K562 (cell line): ENCODE results near the gene HSP90AA1. TPM values are rescaled to one million over a fixed set of nuclear protein-coding genes. Genes with fewer than 3 reads are reported as not detected.
A peak's percentile ranks its signal among the peaks of the same experiment; 100 is the strongest.

Experiments used
- ATAC-seq: fragments of 200-7000 bp; cut with Tn5 transposase; 3 replicates; pipeline ENCODE4 v1.9.1; 2020; ENCODE audit warnings: moderate library complexity
- BruUV-seq: library from RNA; stranded (reverse); fragments of 400-500 nt; replicated peaks from 2 replicates; lab custom pipeline; 2021; lab: Mats Ljungman, UMichigan
- CTCF ChIA-PET: fragments of 300-600 bp; formaldehyde crosslinking; extraction: SDS; loops from one replicate; lab custom pipeline; 2021; ENCODE audit warnings: low intra/inter-chr PET ratio; lab: Yijun Ruan, JAX
- POLR2A ChIA-PET: fragments of 300-600, 350-650 bp; sonication (Branson Sonifier 250); formaldehyde crosslinking; extraction: SDS; loops from one replicate; lab custom pipeline; 2021; ENCODE audit warnings: antibody characterized with exemption, inconsistent platforms; lab: Yijun Ruan, JAX
- DNase-seq, 4 experiments: peaks; one replicate each; pipeline versions ENCODE4 v3.0.0 to v3.0.0-alpha.2; 2011 to 2018; ENCODE audit warnings: low spot score in 3 of 4, mixed read lengths in 3 of 4; ENCODE audit errors: extremely low read depth in 1 of 4
- FAIRE-seq: peaks from 2 replicates; lab custom pipeline; 2011; peaks lifted over from hg19 to GRCh38; lab: Jason Lieb, UNC
- H2AFZ ChIP-seq: 2 replicates; pipeline ENCODE4 v1.6.0; 2011; ENCODE audit warnings: low read depth, low read length, control low read depth, inconsistent platforms
- H3K27ac ChIP-seq: fragments of 200-600 bp; 3 replicates; pipeline ENCODE4 v1.8.0; 2011; ENCODE audit warnings: low read depth, mild to moderate bottlenecking, control low read depth, inconsistent platforms, low read length, moderate library complexity, mixed read lengths; ENCODE audit errors: extremely low read depth
- H3K27me3 ChIP-seq, 2 experiments: fragments of 300-600 bp in 1 of 2; 2 replicates in 1 of 2; 3 replicates in 1 of 2; pipeline versions ENCODE4 v1.6.0 to v1.8.0; 2011; ENCODE audit warnings: inconsistent platforms in 2 of 2, low read length in 2 of 2, mild to moderate bottlenecking in 1 of 2, mixed read lengths in 1 of 2, moderate library complexity in 1 of 2; ENCODE audit not compliant: control insufficient read depth in 2 of 2, insufficient read depth in 2 of 2
- H3K36me3 ChIP-seq: fragments of 300-600 bp; 3 replicates; pipeline ENCODE4 v1.8.0; 2011; ENCODE audit warnings: mild to moderate bottlenecking, low read length, inconsistent platforms; ENCODE audit not compliant: control insufficient read depth, insufficient read depth
- H3K4me1 ChIP-seq, 2 experiments: fragments of 200-600 bp in 1 of 2; replicated peaks in 1 of 2; 2 replicates in 1 of 2; 3 replicates in 1 of 2; pipeline versions ENCODE4 v1.5.1 to v1.8.0; 2011; ENCODE audit warnings: inconsistent platforms in 2 of 2, low read length in 2 of 2, mild to moderate bottlenecking in 1 of 2, mixed read lengths in 1 of 2, moderate library complexity in 1 of 2; ENCODE audit not compliant: control insufficient read depth in 2 of 2, insufficient read depth in 2 of 2
- H3K4me2 ChIP-seq: 2 replicates; pipeline ENCODE4 v1.6.1; 2011; ENCODE audit warnings: low read length, control low read depth, inconsistent platforms, mixed read lengths; ENCODE audit not compliant: insufficient read depth
- H3K4me3 ChIP-seq: fragments of 200-600 bp; sonication (generic), shearing (Covaris generic); 2 replicates; pipeline ENCODE4 v1.5.1; 2016; ENCODE audit warnings: control low read depth, inconsistent platforms
- H3K79me2 ChIP-seq: fragments of 200-600 bp; 3 replicates; pipeline ENCODE4 v1.8.0; 2011; ENCODE audit warnings: low read length, inconsistent platforms; ENCODE audit not compliant: control insufficient read depth, insufficient read depth
- H3K9ac ChIP-seq, 2 experiments: 2 replicates each; pipeline versions ENCODE4 v1.6.0 to v1.6.1; 2011; ENCODE audit warnings: low read depth in 2 of 2, low read length in 2 of 2, control low read depth in 1 of 2, inconsistent platforms in 1 of 2, mild to moderate bottlenecking in 1 of 2, mixed read lengths in 1 of 2; ENCODE audit not compliant: insufficient read depth in 1 of 2
- H3K9me1 ChIP-seq: one replicate; pipeline ENCODE4 v1.6.0; 2011; ENCODE audit warnings: inconsistent platforms, mild to moderate bottlenecking, low read length, moderate library complexity; ENCODE audit not compliant: control insufficient read depth, insufficient read depth
- H3K9me3 ChIP-seq: replicated peaks from 2 replicates; pipeline ENCODE4 v1.5.1; 2011; ENCODE audit warnings: low read depth, low read length, inconsistent platforms; ENCODE audit not compliant: control insufficient read depth, insufficient read depth
- H4K20me1 ChIP-seq: replicated peaks from 2 replicates; pipeline ENCODE4 v1.6.1; 2011; ENCODE audit warnings: low read length, inconsistent platforms, mixed read lengths; ENCODE audit not compliant: control insufficient read depth, insufficient read depth
- BRD9 ChIP-seq: fragments of 450-650 bp; IDR thresholded peaks from 2 replicates; pipeline ENCODE4 v1.6.1; 2018; ENCODE audit warnings: low read depth; ENCODE audit not compliant: partially characterized antibody
- CC2D1A ChIP-seq: fragments of 450-650 bp; IDR thresholded peaks from 2 replicates; pipeline ENCODE4 v1.6.1; 2017; ENCODE audit warnings: mild to moderate bottlenecking
- CREB1 ChIP-seq, 2 experiments: sonication (generic) in 1 of 2; formaldehyde crosslinking in 1 of 2; IDR thresholded peaks; 2 replicates each; pipeline versions ENCODE4 v1.6.1 to v1.8.0; 2012 to 2022; ENCODE audit warnings: inconsistent platforms in 1 of 2, mild to moderate bottlenecking in 1 of 2, missing genetic modification reagents in 1 of 2, moderate library complexity in 1 of 2
- CREB3L1 ChIP-seq: fragments of 450-650 bp; IDR thresholded peaks from 2 replicates; pipeline ENCODE4 v1.6.1; 2014; ENCODE audit warnings: low read depth, mild to moderate bottlenecking, moderate library complexity, borderline replicate concordance
- CTCFL ChIP-seq: IDR thresholded peaks from 2 replicates; pipeline ENCODE4 v1.6.1; 2011; ENCODE audit warnings: borderline replicate concordance, low read depth, mild to moderate bottlenecking, moderate library complexity, low read length; ENCODE audit not compliant: insufficient read depth, poor library complexity, severe bottlenecking
- DEAF1 ChIP-seq: fragments of 450-650 bp; formaldehyde crosslinking; IDR thresholded peaks from 2 replicates; pipeline ENCODE4 v1.4.0; 2020; ENCODE audit warnings: mild to moderate bottlenecking, moderate library complexity
- MAZ ChIP-seq, 2 experiments: fragments of 450-650 bp in 1 of 2; sonication (generic) in 1 of 2; formaldehyde crosslinking; IDR thresholded peaks in 1 of 2; conservative IDR thresholded peaks in 1 of 2; 2 replicates each; pipeline versions ENCODE4 v1.4.0 to v1.5.0; 2020; ENCODE audit warnings: mild to moderate bottlenecking in 1 of 2, missing genetic modification reagents in 1 of 2
- NFIC ChIP-seq: fragments of 450-650 bp; IDR thresholded peaks from 2 replicates; pipeline ENCODE4 v1.6.1; 2017; ENCODE audit warnings: mild to moderate bottlenecking, inconsistent platforms
- NFIX ChIP-seq: fragments of 250-450 bp; sonication (Bioruptor Pico); IDR thresholded peaks from 2 replicates; pipeline ENCODE4 v1.4.0; 2020; ENCODE audit warnings: low read depth, mild to moderate bottlenecking, moderate library complexity
- SAFB ChIP-seq: fragments of 200-400 bp; formaldehyde crosslinking; IDR thresholded peaks from 2 replicates; pipeline ENCODE4 v1.6.1; 2017; ENCODE audit warnings: low read depth, low read length, borderline replicate concordance
- SMARCA4 ChIP-seq: fragments of 450-650 bp; IDR thresholded peaks from 2 replicates; pipeline ENCODE4 v1.6.1; 2016
- SPI1 ChIP-seq: IDR thresholded peaks from 2 replicates; pipeline ENCODE4 v1.6.1; 2011; ENCODE audit warnings: low read depth, low read length, control low read depth, borderline replicate concordance
- TGIF2 ChIP-seq: sonication (generic); formaldehyde crosslinking; IDR thresholded peaks from 2 replicates; pipeline ENCODE4 v1.8.1; 2022; ENCODE audit warnings: mild to moderate bottlenecking, missing genetic modification reagents, moderate library complexity
- XRCC3 ChIP-seq: fragments of 450-650 bp; IDR thresholded peaks from 2 replicates; pipeline ENCODE4 v1.6.1; 2017; ENCODE audit warnings: mild to moderate bottlenecking, moderate library complexity
- ZNF133 ChIP-seq: fragments of 250-450 bp; sonication (Bioruptor Pico); IDR thresholded peaks from 2 replicates; pipeline ENCODE4 v1.4.0; 2020; ENCODE audit warnings: mild to moderate bottlenecking
- ZNF274 ChIP-seq: IDR thresholded peaks from 2 replicates; pipeline ENCODE4 v1.6.1; 2011; ENCODE audit warnings: low read depth, mild to moderate bottlenecking, low read length, moderate library complexity, borderline replicate concordance
- ZNF445 ChIP-seq: fragments of 250-450 bp; sonication (Bioruptor Pico); IDR thresholded peaks from 2 replicates; pipeline ENCODE4 v1.4.0; 2020; ENCODE audit warnings: low read depth, mild to moderate bottlenecking, moderate library complexity
- WGBS: fragments of 100-300 bp; shearing (Covaris generic); methylation state at CpG from one replicate; pipeline ENCODE4 v1.1.6; 2016; ENCODE audit warnings: low coverage, mixed read lengths; ENCODE audit not compliant: insufficient coverage; ENCODE audit errors: missing lambda C conversion rate; 5-methylcytosine and 5-hydroxymethylcytosine counted together
- in situ Hi-C: fragments of 300-500 bp; cut with MboI; formaldehyde crosslinking; loops from 4 replicates; pipeline ENCODE4 v1.15.0; 2018; ENCODE audit warnings: inconsistent platforms, mixed read lengths
- intact Hi-C: fragments of 100-400 bp; cut with micrococcal nuclease; formaldehyde crosslinking; loops from 2 replicates; pipeline ENCODE4 v1.14.2; 2022
- polyA plus RNA-seq, 8 experiments: library from polyadenylated mRNA; depleted of rRNA in 4 of 8; stranded (reverse) in 5 of 8; unstranded in 3 of 8; fragments of >200 nt; fragmentation: Nextera tagmentation in 2 of 8; fragmentation: Illumina TruSeq in 1 of 8; extraction: Ambion mirVana in 2 of 8; extraction: Trizol in 1 of 8; gene quantifications; 2 replicates each; pipeline versions ENCODE4 v1.2.1 to v1.2.3, GENCODE V29; 2011 to 2014; ENCODE audit warnings: inconsistent platforms in 1 of 8, missing spikeins in 1 of 8
- total RNA-seq, 7 experiments: library from RNA; depleted of rRNA in 6 of 7; stranded (reverse); fragments of >200 nt in 6 of 7; fragmentation: Illumina TruSeq in 2 of 7; extraction: Trizol in 2 of 7; gene quantifications; 2 replicates each; pipeline versions ENCODE4 v1.2.1 to v1.2.3, GENCODE V29; 2011 to 2021; ENCODE audit warnings: low replicate concordance in 1 of 7

The HSP90AA1 gene
- total and polyA plus RNA-seq, 9 of the 15 experiments (the other 6 are each of a cell fraction or from before 2014, with no cell fraction given): 377 to 1,731 (median 879) TPM

DNA sequence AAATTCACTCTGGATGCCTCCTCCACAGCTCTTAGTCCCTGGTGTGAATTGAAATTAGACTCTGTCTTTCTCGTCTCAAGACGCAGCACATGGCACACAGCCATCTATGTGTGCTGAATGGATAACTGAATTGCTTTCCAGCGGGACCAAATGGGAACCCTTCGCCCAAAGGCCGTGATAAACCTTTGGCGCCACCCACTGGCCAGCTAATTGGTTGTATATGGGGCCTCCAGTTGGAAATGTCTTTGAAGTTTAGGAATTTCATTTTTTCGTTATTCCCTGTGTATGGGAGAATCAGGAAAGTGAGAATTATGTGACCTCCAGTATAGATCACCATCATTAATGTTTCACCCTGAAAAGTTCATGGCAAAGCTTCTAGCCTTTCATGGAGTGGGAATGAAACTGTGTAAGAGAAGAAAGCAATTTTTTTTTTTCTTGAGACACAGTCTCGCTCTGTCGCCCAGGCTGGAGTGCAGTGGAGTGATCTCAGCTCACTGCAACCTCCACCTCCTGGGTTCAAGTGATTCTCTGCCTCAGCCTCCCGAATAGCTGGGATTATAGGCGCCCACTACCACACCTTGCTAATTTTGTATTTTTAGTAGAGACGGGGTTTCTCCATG lies 9.8 kb upstream of the HSP90AA1 start:
- Histone ChIP-seq H3K79me2 (no peaks in the 10 kb centered on the region), H3K4me1 (peaks cover 27 to 31% of the 10 kb centered on the region in 2 experiments), H3K4me3 (no peak overlapping the region), H3K36me3 (no peaks in the 10 kb centered on the region), H3K9ac (peak overlapping the region; percentile 14 to 18; a peak in 1 of 4 replicates), H4K20me1 (no peaks in the 10 kb centered on the region), H3K4me2 (peak overlapping the region; percentile 58), H3K27ac (peak overlapping the region; percentile 22; the same call in 1 of the 3 replicates), H3K27me3 (no peaks in the 10 kb centered on the region), H3K9me1 (no peaks in the 10 kb centered on the region), H2AFZ (peak overlapping the region; percentile 92), H3K9me3 (no peaks in the 10 kb centered on the region)
- FAIRE-seq (peak; percentile 93), ATAC-seq (peak; percentile 81), DNase-seq (peak; percentile 48 to 86 (median 60))
- in situ Hi-C loops (no loop called here), intact Hi-C loops (loop anchor here (1.0 to 5.0 kb wide), 5 partner anchors 33 to 389 kb away; no protein-coding TSS in a partner anchor)
- WGBS: 17% methylated on average over 10 of the region's 12 CpGs
- CTCF ChIA-PET: interaction anchor here (0.6 to 2.7 kb wide), 6 partner anchors 34 to 1179 kb away, joined by 3 to 18 read pairs (median 4); no protein-coding TSS in a partner anchor
- BruUV-seq: no TSS peak
- POLR2A ChIA-PET: interaction anchor here (0.5 to 1.6 kb wide), 6 partner anchors 9 to 65 kb away, joined by 3 to 4 read pairs (median 4); no protein-coding TSS in a partner anchor
- TF ChIP-seq CREB3L1 (no peak), ZNF274 (no peak), CC2D1A (0 out of 2 replicates have a peak, but pooled peaks have one; percentile 29), XRCC3 (no peak), CTCFL (peak; percentile 3), CREB1 (IDR thresholded peaks at IDR 0.05) (no peak), CREB1 (CRISPR knock-in tag; IDR thresholded peaks at IDR 0.05) (no peak), ZNF133 (CRISPR knock-in tag) (no peak), SPI1 (no peak), BRD9 (peak; percentile 50), NFIX (CRISPR knock-in tag) (no peak), NFIC (peak; percentile 68), ZNF445 (no peak), DEAF1 (CRISPR knock-in tag) (peak; percentile 56), SAFB (no peak), SMARCA4 (peak; percentile 38; the same call in 1 of the 2 replicates), MAZ (CRISPR knock-in tag; conservative IDR thresholded peaks at IDR 0.05 in 1 of 2, IDR thresholded peaks at IDR 0.05 in 1 of 2) (peak in 1 of 2 experiments; percentile 42; a peak in 2 of 4 replicates), TGIF2 (no peak)
